ENCODE data around the gene CPLANE2.

The CPLANE2 gene

GRCh38 chr1:16204216-16204615, 32.8 kb downstream of the CPLANE2 start:
- no peak for TF ChIP-seq CTCF (IDR thresholded peaks at IDR 0.05; ENCODE audit: low read depth, low read length, missing control alignments)
- no peak for DNase-seq (ENCODE audit: extremely low read depth, low read depth)
- no peak overlapping the region for H3K4me3 ChIP-seq (replicated peaks; ENCODE audit: low read depth, low read length)

GRCh38 chr1:16203550-16203949, 33.4 kb downstream of the CPLANE2 start:
- no peak overlapping the region for H3K4me3 ChIP-seq (replicated peaks; ENCODE audit: low read depth, low read length)
- no peak for DNase-seq (ENCODE audit: extremely low read depth, low read depth)
- no peak for TF ChIP-seq CTCF (IDR thresholded peaks at IDR 0.05; ENCODE audit: low read depth, low read length, missing control alignments)

- no peak for TF ChIP-seq CTCF (IDR thresholded peaks at IDR 0.05; ENCODE audit: low read depth, low read length, missing control alignments)
- no peak overlapping the region for H3K4me3 ChIP-seq (replicated peaks; ENCODE audit: low read depth, low read length)
- no peak for DNase-seq (ENCODE audit: extremely low read depth, low read depth)
These were observed 34.4 kb downstream of the CPLANE2 start for GRCh38 chr1:16202281-16203210.

DNA sequence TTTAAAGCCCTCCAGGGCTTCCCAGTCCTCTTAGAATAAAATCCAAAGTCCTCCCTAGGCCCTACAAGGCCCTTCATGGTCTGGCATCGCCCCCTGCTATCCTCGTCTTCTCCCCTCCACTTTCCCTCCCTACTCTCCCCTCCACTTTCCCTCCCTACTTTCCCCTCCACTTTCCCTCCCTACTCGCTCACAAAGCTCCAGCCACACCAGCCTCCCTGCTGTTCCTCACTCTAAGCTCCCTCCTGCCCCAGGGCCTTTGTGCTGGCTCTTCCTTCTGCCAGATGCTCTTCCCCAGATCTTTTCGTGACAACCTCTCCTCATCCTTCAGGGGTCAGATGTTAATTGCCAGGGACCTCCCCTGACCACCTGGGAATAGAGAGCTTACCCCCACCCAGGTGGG, 37.3 kb downstream of the CPLANE2 start:
- no peak for TF ChIP-seq CTCF (IDR thresholded peaks at IDR 0.05; ENCODE audit: low read depth, low read length, missing control alignments)
- no peak for DNase-seq (ENCODE audit: extremely low read depth, low read depth)
- H3K4me3 ChIP-seq (replicated peaks; ENCODE audit: low read depth, low read length), result no peak overlapping the region

- TF ChIP-seq CTCF (IDR thresholded peaks at IDR 0.05; ENCODE audit: low read depth, low read length, missing control alignments), result no peak
- H3K4me3 ChIP-seq (replicated peaks; ENCODE audit: low read depth, low read length), result no peak overlapping the region
- DNase-seq (ENCODE audit: extremely low read depth, low read depth), result no peak
These were observed 37.9 kb downstream of the CPLANE2 start for GRCh38 chr1:16199157-16199501.

GRCh38 chr1:16198444-16199156, 38.4 kb downstream of the CPLANE2 start:
- no peak for TF ChIP-seq CTCF (IDR thresholded peaks at IDR 0.05; ENCODE audit: low read depth, low read length, missing control alignments)
- no peak for DNase-seq (ENCODE audit: extremely low read depth, low read depth)
- H3K4me3 ChIP-seq (replicated peaks; ENCODE audit: low read depth, low read length), result no peak overlapping the region

All from HFF-Myc (cell line).